Erythroblast (primary cell): ENCODE data around the gene PGM1.

Experiments used
- GATA1 ChIP-seq: IDR thresholded peaks from 2 replicates; pipeline ENCODE4 v1.6.1; 2011; ENCODE audit warnings: low read depth, mild to moderate bottlenecking, control low read depth, low read length, moderate library complexity
- POLR2A ChIP-seq: IDR thresholded peaks from 2 replicates; pipeline ENCODE4 v1.6.1; 2011; ENCODE audit warnings: mild to moderate bottlenecking, low read length

- TF ChIP-seq POLR2A (no peak), GATA1 (no peak)
Observed at GRCh38 chr1:63599799-63600198, 6.6 kb downstream of the PGM1 start.
